Dendritic cell treated with granulocyte-macrophage colony-stimulating factor and Interleukin-4, amounts not matched to agents 40 ng/mL and 50 ng/mL, for 4 days (primary cell): ENCODE data around the gene EHMT1.
"Not testable (repeated sequence)": the region's sequence is repeated elsewhere in the genome, so short reads cannot be mapped to it uniquely, and the experiment has no call there.

Experiments used
- H3K27ac Mint-ChIP-seq: one replicate; pipeline ENCODE4 v1.8.0; 2022; ENCODE audit warnings: mild to moderate bottlenecking, mixed read lengths
- H3K27me3 Mint-ChIP-seq: one replicate; pipeline ENCODE4 v1.8.0; 2022; ENCODE audit warnings: mild to moderate bottlenecking, mixed read lengths
- H3K36me3 Mint-ChIP-seq: one replicate; pipeline ENCODE4 v1.8.0; 2022; ENCODE audit warnings: low read depth, mixed read lengths
- H3K4me1 Mint-ChIP-seq: one replicate; pipeline ENCODE4 v1.8.0; 2022; ENCODE audit warnings: low read depth, mixed read lengths
- H3K4me3 Mint-ChIP-seq: one replicate; pipeline ENCODE4 v1.8.0; 2022; ENCODE audit warnings: mild to moderate bottlenecking, moderate library complexity, mixed read lengths
- H3K9me3 Mint-ChIP-seq: one replicate; pipeline ENCODE4 v1.8.0; 2022; ENCODE audit warnings: mixed read lengths
- intact Hi-C: fragments of 100-400 bp; cut with micrococcal nuclease; formaldehyde crosslinking; loops from one replicate; pipeline ENCODE4 v1.15.0; 2022

Gene EHMT1

DNA sequence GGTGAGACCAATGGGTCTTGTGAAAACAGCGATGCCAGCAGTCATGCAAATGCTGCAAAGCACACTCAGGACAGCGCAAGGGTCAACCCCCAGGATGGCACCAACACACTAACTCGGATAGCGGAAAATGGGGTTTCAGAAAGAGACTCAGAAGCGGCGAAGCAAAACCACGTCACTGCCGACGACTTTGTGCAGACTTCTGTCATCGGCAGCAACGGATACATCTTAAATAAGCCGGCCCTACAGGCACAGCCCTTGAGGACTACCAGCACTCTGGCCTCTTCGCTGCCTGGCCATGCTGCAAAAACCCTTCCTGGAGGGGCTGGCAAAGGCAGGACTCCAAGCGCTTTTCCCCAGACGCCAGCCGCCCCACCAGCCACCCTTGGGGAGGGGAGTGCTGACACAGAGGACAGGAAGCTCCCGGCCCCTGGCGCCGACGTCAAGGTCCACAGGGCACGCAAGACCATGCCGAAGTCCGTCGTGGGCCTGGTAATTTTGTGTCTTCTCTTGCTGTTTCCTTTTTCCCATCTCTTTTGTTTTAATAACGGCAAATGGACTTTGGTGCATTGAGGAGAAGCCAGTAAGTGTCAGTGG lies 98.0 kb downstream of the EHMT1 start:
- Mint-ChIP-seq H3K36me3 (peaks cover 99% of the 10 kb centered on the region), H3K27ac (no peak overlapping the region), H3K4me1 (no peaks in the 10 kb centered on the region), H3K9me3 (peaks cover 48% of the 10 kb centered on the region), H3K4me3 (no peak overlapping the region), H3K27me3 (no peaks in the 10 kb centered on the region)
- intact Hi-C loops: loop anchor here (10.0 kb wide), 1 partner anchor 362 kb away; no protein-coding TSS in a partner anchor

DNA sequence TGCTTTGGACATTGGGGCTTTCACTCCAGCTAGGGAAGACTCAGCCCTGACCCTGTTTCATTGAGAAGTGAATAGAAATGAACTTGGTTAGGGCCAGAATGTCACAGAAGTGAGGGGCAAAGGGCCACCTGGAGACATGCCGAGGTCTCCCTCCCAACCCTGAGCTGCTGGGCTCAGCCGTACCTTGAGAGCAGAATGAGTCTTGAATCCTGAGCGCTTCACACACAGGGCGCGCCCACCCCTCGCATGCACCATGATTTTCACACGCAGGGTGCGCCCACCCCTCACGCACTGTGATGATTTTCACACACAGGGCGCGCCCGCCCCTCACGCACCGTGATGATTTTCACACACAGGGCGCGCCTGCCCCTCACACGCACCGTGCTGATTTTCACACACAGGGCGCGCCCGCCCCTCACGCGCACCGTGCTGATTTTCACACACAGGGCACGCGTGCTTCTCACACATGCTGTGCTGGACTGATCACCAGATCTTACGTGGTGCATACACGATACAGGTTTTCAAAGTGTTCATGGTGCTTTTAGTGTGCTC lies 99.0 kb downstream of the EHMT1 start:
- H3K4me3 Mint-ChIP-seq: no peak overlapping the region

DNA sequence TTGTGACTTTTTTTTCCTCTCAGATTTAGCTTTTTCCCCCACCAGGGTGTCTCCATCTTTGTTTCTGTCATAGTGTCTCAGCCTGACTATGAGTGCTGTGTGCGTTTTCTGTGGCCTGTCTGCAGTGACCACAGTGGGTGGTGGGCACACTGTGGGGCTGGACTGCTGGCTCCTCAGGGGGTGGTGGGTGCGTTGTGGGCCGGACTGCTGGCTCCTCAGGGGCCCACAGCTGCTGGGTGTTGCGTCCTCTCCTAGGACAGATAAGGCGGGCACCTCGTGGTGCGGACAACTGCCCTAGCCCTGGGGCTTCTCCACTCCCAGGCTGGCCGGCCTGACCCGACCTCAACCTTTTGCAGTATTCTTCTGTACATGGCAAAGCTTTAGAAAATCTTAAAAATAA lies 100.4 kb downstream of the EHMT1 start:
- peaks cover 90% of the 10 kb centered on the region for H3K36me3 Mint-ChIP-seq
- no peaks in the 10 kb centered on the region for H3K27me3 Mint-ChIP-seq
- H3K4me3 Mint-ChIP-seq: no peak overlapping the region
- H3K9me3 Mint-ChIP-seq: peaks cover 30% of the 10 kb centered on the region
- intact Hi-C loops: loop anchor here (10.0 kb wide), 1 partner anchor 364 kb away; no protein-coding TSS in a partner anchor
- peaks cover 12% of the 10 kb centered on the region for H3K4me1 Mint-ChIP-seq
- no peak overlapping the region for H3K27ac Mint-ChIP-seq

More for the DNA sequence above, 99.0 kb downstream of the EHMT1 start:
- intact Hi-C loops: loop anchor here (10.0 kb wide), 1 partner anchor 363 kb away; no protein-coding TSS in a partner anchor
- Mint-ChIP-seq H3K4me1 (peaks cover 7% of the 10 kb centered on the region), H3K27me3 (no peaks in the 10 kb centered on the region), H3K36me3 (peaks cover 98% of the 10 kb centered on the region), H3K9me3 (peaks cover 38% of the 10 kb centered on the region), H3K27ac (no peak overlapping the region)

DNA sequence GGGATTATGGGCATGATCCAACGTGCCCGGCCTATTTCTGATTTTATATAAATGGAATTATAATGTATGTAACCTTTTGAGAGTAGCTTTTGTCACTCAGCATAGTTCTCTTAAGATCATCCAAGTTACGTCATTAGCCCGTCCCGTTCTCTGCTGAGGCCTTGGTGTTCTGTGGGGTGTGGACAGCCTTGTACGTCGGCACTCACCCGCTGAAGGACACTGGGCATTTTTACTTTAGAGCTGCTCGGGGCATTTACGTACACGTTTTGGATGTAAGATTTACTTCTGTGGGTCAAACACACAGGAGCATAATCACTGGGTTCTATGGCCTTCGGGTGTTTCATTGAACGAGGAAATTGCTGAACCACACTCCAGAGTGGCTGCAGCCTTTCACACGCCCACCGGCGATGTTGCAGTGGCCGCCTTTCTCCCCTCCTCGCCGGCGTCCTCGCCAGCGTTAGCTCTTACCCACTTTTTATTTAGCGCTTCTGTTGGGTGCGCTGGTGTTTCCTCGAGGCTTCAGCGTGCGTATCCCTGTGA lies 101.8 kb downstream of the EHMT1 start:
- Mint-ChIP-seq H3K36me3 (peaks cover 90% of the 10 kb centered on the region), H3K27ac (no peak overlapping the region), H3K9me3 (peaks cover 35% of the 10 kb centered on the region), H3K27me3 (no peaks in the 10 kb centered on the region), H3K4me3 (no peak overlapping the region), H3K4me1 (peaks cover 14% of the 10 kb centered on the region)
- intact Hi-C loops: no loop called here

DNA sequence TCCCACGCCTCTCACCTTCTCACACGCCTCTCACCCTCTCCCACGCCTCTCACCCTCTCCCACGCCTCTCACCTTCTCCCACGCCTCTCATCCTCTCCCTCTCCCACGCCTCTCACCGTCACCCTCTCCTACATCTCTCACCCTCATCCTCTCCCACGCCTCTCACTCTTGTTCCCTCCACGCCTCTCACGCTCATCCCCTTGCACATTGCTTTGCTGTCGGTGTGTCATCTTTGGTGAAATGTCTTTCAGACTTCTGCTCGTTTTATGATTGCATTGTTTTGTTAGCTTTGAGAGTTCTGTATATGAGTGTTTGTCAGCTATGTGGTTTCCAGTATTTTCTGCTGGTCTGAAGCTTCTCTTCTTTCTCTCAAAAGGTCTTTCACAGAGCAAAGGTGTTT lies 102.7 kb downstream of the EHMT1 start:
- intact Hi-C loops: no loop called here
- Mint-ChIP-seq H3K27me3 (no peaks in the 10 kb centered on the region), H3K36me3 (peaks cover 91% of the 10 kb centered on the region)

DNA sequence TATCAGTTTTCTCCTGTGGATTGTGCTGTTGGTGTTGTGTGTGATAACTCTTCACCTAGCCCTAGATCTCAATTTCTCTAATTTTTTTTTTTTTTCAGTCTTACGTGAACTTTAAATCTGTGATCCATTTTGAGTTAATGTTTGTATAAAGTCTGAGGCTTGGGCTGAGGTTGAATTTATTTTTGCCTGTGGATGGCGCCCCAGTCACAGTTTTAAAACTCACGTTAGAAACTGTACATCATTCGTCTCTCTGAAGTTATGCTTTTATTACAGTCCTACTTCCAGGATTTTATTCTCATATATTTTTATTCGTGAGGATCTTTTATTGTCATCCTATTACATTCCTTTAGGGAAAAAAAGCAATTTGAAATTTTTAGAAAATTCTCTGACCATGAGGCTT lies 103.1 kb downstream of the EHMT1 start:
- peaks cover 25% of the 10 kb centered on the region for H3K4me1 Mint-ChIP-seq
- H3K27me3 Mint-ChIP-seq: no peaks in the 10 kb centered on the region
- peak overlapping the region; percentile 14 for H3K27ac Mint-ChIP-seq
- intact Hi-C loops: no loop called here
- peaks cover 35% of the 10 kb centered on the region for H3K9me3 Mint-ChIP-seq
- H3K4me3 Mint-ChIP-seq: no peak overlapping the region
- peaks cover 91% of the 10 kb centered on the region for H3K36me3 Mint-ChIP-seq

More for the DNA sequence above, 102.7 kb downstream of the EHMT1 start:
- H3K4me3 Mint-ChIP-seq: no peak overlapping the region
- H3K4me1 Mint-ChIP-seq: peaks cover 23% of the 10 kb centered on the region
- peaks cover 35% of the 10 kb centered on the region for H3K9me3 Mint-ChIP-seq
- peak overlapping the region; percentile 14 for H3K27ac Mint-ChIP-seq

DNA sequence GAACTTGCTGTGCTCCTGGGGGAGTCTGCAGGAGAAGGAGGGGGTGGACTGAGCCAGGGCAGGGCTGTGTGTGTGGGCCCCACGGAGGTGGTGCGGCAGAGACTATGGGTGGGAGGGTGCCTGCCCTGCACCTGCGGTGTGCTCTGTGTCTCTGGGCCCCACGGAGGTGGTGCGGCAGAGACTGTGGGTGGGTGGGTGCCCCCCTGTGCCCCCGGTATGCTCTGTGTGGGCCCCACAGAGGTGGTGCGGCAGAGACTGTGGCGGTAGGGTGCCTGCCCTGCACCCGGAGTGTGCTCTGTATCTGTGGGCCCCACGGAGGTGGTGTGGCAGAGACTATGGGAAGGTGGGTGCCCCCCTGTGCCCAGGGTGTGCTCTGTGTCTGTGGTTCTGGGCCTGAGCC lies 103.7 kb downstream of the EHMT1 start:
- no peak overlapping the region for H3K4me3 Mint-ChIP-seq
- peaks cover 38% of the 10 kb centered on the region for H3K9me3 Mint-ChIP-seq
- no peaks in the 10 kb centered on the region for H3K27me3 Mint-ChIP-seq
- peak overlapping the region; percentile 14 for H3K27ac Mint-ChIP-seq
- peaks cover 91% of the 10 kb centered on the region for H3K36me3 Mint-ChIP-seq
- peaks cover 25% of the 10 kb centered on the region for H3K4me1 Mint-ChIP-seq
- intact Hi-C loops: no loop called here

DNA sequence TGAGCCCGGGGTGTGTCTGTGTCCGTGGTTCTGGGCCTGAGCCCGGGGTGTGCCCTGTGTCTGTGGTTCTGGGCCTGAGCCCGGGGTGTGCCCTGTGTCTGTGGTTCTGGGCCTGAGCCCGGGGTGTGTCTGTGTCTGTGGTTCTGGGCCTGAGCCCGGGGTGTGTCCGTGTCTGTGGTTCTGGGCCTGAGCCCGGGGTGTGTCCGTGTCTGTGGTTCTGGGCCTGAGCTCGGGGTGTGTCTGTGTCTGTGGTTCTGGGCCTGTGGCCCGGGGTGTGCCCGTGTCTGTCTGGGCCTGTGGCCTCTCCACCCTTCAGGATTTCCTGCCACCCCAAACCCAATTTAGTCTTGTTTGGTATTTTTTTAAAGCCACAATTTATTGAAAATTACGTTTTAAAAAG lies 104.6 kb downstream of the EHMT1 start:
- peaks cover 25% of the 10 kb centered on the region for H3K4me1 Mint-ChIP-seq
- peak overlapping the region; percentile 14 for H3K27ac Mint-ChIP-seq
- H3K27me3 Mint-ChIP-seq, H3K4me3 Mint-ChIP-seq, intact Hi-C loops: not testable (repeated sequence)
- peaks cover 32% of the 10 kb centered on the region for H3K9me3 Mint-ChIP-seq
- H3K36me3 Mint-ChIP-seq: peaks cover 91% of the 10 kb centered on the region

DNA sequence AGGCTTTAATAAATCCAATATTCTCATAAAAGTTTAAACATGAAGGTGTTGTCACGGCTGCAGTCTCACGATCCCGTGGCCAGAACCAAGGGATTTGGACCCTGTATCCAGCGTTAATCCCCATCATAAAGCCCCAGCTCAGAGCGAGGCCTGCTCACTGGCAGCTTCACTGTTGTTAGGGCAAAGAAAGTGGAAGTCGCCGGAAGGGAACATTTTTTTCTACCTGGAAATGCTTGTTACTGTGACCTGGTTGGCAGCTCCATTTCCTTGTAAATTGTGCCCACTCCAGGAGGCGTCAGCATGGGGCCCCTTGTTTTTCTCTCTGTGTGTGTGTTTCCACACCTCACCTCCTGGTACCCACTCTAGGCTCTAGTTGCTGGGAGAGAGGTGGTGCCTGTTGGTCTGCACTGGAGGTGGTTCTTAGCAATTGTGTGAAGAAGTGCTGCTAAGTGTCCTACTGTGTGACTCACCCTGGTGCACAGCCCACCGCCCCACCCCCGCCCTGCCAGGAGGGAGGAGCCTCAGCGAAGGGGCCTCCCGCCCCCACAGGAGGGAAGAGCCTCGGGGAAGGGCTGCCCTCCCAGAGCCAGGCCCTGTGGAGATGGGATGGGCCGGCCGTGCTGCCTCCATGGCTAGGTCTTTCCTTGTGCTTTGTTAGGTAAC lies 105.1 kb downstream of the EHMT1 start:
- Mint-ChIP-seq H3K36me3 (peaks cover 91% of the 10 kb centered on the region), H3K27me3 (no peaks in the 10 kb centered on the region), H3K9me3 (peaks cover 29% of the 10 kb centered on the region), H3K4me3 (no peak overlapping the region), H3K27ac (peak overlapping the region; percentile 14), H3K4me1 (peaks cover 25% of the 10 kb centered on the region)
- intact Hi-C loops: no loop called here

DNA sequence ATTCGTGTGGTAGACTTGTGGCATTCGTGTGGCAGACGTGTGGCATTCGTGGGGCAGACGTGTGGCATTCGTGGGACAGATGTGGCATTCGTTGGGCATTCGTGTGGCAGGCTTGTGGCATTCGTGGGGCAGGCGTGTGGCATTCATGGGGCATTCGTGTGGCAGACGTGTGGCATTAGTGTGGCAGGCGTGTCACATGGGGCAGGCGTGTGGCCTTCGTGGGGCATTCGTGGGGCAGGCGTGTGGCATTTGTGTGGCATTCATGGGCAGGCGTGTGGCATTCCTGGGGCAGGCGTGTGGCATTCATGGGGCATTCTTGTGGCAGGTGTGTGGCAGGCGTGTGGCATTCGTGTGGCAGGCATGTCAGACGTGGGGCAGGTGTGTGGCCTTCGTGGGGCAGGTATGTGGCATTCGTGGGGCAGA lies 106.0 kb downstream of the EHMT1 start:
- Mint-ChIP-seq H3K27ac (peak overlapping the region; percentile 42), H3K27me3 (no peaks in the 10 kb centered on the region), H3K36me3 (peaks cover 91% of the 10 kb centered on the region), H3K4me3 (no peak overlapping the region), H3K4me1 (peaks cover 25% of the 10 kb centered on the region), H3K9me3 (peaks cover 33% of the 10 kb centered on the region)
- intact Hi-C loops: no loop called here

DNA sequence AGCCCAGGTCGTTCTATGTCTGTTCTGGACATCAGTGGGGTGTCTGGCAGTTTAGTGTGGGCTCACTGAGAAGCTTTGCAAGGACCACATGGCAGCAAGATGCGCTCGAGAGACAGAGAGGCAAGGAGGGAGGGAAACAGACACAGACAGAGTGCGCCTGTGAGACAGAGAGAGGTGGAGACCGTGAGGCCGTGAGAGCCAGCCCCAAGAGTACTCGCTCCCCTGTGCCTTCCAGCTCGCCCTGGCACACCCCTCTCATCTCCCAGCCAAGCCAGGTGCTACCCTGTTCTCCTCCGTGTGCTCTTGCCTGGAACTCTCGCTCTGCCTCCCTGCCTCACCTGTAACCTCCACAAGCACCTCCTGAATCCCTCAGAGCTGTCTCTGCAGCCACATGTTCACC lies 106.8 kb downstream of the EHMT1 start:
- Mint-ChIP-seq H3K4me1 (peaks cover 25% of the 10 kb centered on the region), H3K9me3 (peaks cover 35% of the 10 kb centered on the region), H3K27me3 (no peaks in the 10 kb centered on the region), H3K36me3 (peaks cover 91% of the 10 kb centered on the region), H3K4me3 (no peak overlapping the region), H3K27ac (no peak overlapping the region)
- intact Hi-C loops: no loop called here

DNA sequence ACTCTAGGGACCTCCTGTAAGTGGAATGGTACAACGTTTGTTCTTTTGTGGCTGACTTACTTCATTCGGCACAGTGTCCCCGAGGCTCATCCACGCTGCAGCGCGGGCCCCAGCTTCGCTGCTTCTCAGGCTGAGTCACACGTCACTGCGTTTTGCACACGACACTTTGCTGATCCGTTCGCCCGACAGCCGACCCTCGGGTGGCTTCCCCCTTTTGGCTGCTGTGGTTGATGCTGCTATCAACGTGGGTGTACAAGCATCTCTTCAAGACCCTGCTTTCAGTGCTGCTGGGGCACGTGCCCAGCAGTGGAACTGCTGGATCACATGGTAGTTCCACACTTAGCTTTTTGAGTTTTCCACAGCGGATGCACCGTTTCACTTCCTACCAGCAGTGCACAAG lies 107.5 kb downstream of the EHMT1 start:
- H3K27me3 Mint-ChIP-seq, H3K27ac Mint-ChIP-seq, intact Hi-C loops, H3K4me3 Mint-ChIP-seq: not testable (repeated sequence)
- peaks cover 91% of the 10 kb centered on the region for H3K36me3 Mint-ChIP-seq
- H3K4me1 Mint-ChIP-seq: peaks cover 25% of the 10 kb centered on the region
- peaks cover 38% of the 10 kb centered on the region for H3K9me3 Mint-ChIP-seq

DNA sequence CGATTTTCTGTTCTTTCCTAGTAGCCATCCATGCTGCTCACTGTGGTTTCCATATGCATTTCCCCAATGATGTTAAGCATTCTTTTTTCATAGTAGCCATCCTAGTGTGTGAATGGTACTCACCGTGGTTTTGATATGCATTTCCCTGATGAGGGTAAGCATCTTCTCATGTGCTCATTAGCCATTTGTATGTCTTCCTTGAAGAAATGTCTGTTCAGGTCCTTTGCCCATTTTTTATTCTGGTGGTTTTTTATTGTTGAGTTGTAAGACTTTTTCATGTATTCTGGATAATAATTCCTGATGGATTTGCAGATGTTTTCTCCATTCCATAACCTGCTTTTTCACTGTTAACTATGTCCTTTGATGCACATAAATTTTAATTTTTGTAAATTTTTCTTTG lies 108.0 kb downstream of the EHMT1 start:
- Mint-ChIP-seq H3K27ac (no peak overlapping the region), H3K27me3 (no peaks in the 10 kb centered on the region), H3K4me1 (peaks cover 25% of the 10 kb centered on the region), H3K36me3 (peaks cover 91% of the 10 kb centered on the region), H3K4me3 (no peak overlapping the region), H3K9me3 (peaks cover 42% of the 10 kb centered on the region)
- intact Hi-C loops: no loop called here

DNA sequence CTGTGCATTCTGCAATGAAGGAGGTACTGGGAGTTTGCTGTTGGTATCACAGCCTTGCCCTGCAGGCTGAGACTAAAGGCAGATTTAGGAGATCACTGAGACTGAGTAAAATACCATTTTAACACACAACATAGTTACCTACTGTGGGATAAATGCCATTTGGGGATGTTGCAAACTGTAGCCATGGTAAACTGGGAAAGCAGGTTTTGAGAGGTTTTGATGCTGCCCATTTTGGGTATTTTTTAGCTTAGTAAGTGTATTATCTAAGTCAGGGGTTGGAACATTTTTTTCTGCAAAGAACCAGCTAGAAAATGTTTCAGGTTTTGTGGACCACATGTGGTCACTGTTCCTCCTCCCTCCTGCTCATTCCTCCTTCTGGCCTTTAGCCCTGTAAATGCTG lies 108.9 kb downstream of the EHMT1 start:
- H3K4me1 Mint-ChIP-seq: peaks cover 20% of the 10 kb centered on the region
- no peaks in the 10 kb centered on the region for H3K27me3 Mint-ChIP-seq
- no peak overlapping the region for H3K27ac Mint-ChIP-seq
- intact Hi-C loops: no loop called here
- H3K9me3 Mint-ChIP-seq: peaks cover 52% of the 10 kb centered on the region
- H3K4me3 Mint-ChIP-seq: no peak overlapping the region
- H3K36me3 Mint-ChIP-seq: peaks cover 91% of the 10 kb centered on the region
